Ishikawa (cell line): ENCODE data around the gene KLHDC9.

Experiments used
- CEBPB ChIP-seq: IDR thresholded peaks from 2 replicates; pipeline ENCODE4 v1.6.1; 2012
- CREB1 ChIP-seq: IDR thresholded peaks from 2 replicates; pipeline ENCODE4 v1.6.1; 2012; ENCODE audit warnings: low read depth
- EGR1 ChIP-seq: IDR thresholded peaks from 2 replicates; pipeline ENCODE4 v1.6.1; 2012
- NFIC ChIP-seq: IDR thresholded peaks from 2 replicates; pipeline ENCODE4 v1.6.1; 2012
- RAD21 ChIP-seq: IDR thresholded peaks from 2 replicates; pipeline ENCODE4 v1.6.1; 2012; ENCODE audit warnings: low read depth
- REST ChIP-seq: IDR thresholded peaks from 2 replicates; pipeline ENCODE4 v1.6.1; 2012; ENCODE audit warnings: low read depth, mild to moderate bottlenecking
- TAF1 ChIP-seq: IDR thresholded peaks from 2 replicates; pipeline ENCODE4 v1.6.1; 2012; ENCODE audit warnings: low read depth, mild to moderate bottlenecking
- TCF12 ChIP-seq: IDR thresholded peaks from 2 replicates; pipeline ENCODE4 v1.6.1; 2012; ENCODE audit warnings: low read depth
- TEAD4 ChIP-seq: IDR thresholded peaks from 2 replicates; pipeline ENCODE4 v1.6.1; 2012
- YY1 ChIP-seq: IDR thresholded peaks from 2 replicates; pipeline ENCODE4 v1.6.1; 2012; ENCODE audit warnings: low read depth

- no peak for TF ChIP-seq NFIC
- no peak for TF ChIP-seq RAD21
- TF ChIP-seq YY1, result no peak
- TF ChIP-seq CEBPB, result no peak
- no peak for TF ChIP-seq REST
- no peak for TF ChIP-seq TCF12
- TF ChIP-seq CREB1, result no peak
- no peak for TF ChIP-seq TEAD4
- TF ChIP-seq TAF1, result no peak
- no peak for TF ChIP-seq EGR1
Measured at GRCh38 chr1:161083748-161084596, 14.2 kb upstream of the KLHDC9 start.
